NCI-H524 treated with DMSO at 0.1 percent for 48 hours (cell line): Measurements from ENCODE around the gene LTB4R2.

ENCODE experiments used
- DNase-seq: peaks from one replicate; lab custom pipeline; 2025; lab: John Stamatoyannopoulos, UW

LTB4R2 gene

DNA sequence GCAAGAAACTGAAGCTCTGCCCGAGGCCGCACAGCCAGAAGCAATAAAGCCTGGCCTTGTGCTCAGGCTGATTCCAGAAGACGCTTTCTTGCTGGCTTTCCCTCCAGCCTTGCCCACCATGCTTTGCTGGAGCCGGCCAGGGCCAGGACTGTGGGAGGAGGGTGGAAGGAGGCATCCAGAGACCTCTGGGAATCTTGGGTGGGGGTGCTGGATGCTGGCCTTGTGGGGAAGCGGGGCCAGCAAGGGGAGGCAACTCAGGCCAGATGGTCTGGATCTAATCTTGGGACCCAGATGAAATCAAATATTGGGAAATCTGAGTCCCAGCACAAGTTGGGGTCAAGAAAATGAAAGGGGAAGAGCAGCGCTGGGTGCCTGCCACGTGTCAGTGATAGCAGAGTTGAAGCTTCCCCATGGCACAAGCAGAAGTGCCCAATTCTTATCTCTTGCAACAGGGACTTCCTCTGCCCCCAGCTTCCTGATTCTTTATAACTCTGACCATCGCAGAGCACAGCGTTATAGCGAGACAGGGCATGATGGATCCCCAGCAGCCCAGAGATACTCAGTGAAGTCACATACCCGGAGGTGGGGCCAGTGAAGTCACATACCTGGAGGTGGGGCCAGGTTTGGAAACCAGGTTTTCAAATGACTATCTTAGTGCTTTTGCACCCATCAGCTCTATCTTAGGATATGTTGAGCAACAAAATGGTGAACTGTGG, 32.2 kb upstream of the LTB4R2 start:
- DNase-seq: no peak

DNA sequence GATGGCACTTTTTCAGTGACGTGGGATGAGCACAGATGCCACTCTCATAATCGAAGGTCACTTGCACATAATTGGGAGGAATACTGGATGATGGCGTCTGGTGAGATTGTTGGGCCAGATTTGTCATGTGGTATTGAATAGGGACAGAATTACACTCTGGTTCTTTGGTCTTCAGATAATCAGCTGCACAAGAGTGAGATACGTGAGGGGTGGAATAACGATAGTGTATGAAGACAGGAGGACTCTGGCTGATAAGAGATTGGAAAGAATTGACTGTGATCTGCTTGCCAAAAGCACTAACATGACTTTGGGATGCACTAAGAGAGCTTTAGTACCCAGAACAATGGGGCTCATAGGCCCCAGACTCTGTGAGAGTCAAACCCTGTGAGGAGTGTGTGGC, 31.5 kb upstream of the LTB4R2 start:
- no peak for DNase-seq

DNA sequence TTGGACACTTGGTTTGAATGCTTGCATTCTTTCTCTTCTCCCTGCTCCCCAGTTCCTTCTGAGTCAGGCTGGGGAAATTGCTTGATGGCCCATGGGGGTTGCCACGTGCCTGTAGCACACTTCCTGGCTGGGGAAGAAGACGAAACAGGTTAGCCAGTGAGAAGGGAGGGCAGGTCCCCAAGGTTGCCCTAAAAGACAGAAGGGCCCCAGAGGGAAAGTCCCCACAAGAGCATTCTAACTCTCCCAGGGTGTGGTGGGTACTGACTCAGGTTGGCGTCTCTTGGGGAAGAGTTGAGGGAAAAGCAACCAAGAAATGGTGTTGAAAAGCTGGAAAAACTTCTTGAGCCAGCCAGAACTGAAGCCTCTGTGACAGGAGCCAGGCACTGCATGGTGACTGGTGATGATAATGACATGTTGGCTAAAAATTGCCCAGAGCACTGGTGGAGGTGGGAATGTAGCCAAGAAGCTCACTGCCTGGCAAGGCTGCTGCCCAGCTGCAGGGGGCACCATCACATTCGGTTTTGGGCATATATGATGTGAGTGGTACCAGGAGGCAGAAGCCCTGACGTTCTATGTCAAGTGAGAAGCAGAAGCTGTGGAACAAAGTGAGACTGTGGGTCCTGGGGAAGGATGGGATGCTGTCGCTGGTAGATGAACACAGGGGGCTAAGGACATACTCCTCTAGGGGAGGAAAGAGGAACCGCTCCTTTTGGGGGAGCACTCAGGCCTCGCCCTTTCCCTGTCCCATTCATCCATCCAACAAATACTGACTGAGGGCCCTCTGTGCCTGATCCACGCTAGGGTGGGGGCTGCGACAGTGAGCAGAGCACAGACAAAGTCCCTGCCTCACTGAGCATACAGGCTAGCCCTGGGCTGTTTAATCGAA, 30.4 kb upstream of the LTB4R2 start:
- DNase-seq: no peak

DNA sequence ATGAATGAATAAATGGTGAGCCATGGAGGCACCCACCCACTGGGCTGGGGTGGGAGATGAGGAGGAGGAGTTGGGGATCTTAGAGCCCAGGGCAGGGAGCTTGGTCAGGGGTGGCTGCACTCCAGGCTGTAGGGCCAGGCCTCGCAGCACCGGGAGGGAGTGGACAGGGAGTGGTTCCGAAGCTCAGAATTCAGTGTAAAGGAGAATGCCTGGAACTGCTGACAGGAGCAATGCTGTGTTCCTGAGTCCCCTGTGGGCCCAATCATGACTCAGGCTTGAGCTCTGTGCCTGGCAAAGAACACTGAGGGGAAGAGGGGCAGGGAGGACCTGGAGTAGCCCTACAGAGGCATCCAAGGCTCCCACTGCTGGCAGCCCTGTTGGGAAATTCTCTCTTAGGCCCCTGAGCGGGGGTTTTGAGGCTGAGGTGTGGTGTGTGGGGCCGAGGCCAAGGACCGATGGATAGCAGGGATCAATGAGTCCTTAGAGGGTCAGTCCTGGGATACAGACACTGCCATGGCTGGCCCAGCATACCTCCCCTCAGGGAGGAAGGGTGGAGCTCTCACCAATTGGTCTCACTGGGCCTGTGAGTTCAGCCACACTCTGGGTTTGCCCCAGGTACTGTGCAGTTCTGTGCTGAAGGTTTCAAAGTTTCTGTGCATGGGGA, 29.0 kb upstream of the LTB4R2 start:
- DNase-seq: no peak

DNA sequence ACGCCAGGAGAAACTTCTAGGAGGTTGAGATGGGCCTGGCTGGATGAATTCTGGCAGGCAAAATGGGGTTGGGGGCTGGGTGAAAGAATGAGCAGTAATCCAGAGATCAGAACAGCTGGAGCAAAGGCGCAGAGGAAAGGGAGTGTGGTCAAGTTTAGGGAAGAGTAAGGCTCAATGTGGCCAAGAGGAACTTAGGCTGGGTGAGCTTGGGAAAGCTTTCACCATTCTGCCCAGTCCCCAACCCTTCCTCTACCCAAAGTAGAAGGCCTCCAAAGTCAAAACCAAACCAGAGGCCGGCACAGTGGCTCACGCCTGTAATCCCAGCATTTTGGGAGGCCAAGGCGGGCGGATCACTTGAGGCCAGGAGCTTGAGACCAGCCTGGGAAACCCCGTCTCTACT, 28.3 kb upstream of the LTB4R2 start:
- no peak for DNase-seq

DNA sequence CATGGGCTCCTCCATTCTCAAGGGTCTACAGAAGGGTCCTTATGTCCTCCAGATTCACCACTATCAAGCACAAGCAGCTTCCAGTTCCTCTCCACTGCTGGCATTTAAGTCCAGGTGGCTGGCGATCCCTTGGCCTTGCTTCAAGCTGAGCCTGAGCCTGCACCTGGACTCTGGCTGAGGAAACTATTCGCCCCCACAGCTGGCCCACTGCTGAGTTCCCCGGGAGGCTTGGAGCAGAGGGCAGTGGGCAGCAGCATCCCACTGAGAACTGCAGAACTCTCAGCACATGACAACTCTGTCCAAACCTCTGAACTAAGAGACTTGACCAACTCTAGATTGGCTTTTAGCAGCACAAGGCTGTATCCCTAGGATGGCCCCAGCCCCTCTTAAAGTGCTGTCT, 27.2 kb upstream of the LTB4R2 start:
- DNase-seq: no peak

DNA sequence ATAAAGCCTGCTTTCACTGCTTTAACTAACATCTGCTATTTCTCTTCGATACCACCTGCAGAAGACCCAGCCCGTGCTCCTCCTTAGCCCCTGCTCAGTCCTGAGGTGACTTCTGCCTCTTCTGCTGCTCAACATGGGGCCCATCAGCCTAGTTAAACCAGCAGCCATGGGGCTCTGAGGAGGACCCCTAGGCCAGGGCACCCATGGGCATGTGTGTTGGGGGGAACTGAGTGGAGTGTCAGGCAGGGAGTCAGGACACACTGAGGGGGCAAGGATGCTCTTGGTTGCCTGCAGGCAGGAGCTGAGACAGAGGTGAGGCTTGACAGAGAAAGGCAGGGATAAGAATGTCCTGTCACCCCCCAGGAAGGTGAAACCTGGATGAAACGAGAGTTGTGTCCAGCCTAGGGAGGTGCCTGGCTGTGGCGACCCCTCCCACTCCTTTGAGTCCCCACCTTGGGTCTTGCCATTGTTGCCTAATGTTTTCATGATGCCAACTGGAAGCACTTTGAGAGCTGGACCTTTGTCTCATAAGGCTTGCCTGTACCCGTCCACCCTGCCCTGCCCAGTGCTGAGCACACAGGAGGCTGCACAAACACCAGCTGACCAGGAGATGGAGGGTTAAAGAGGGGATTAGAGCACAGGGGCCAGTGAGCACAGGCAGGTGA, 26.0 kb upstream of the LTB4R2 start:
- DNase-seq: no peak

DNA sequence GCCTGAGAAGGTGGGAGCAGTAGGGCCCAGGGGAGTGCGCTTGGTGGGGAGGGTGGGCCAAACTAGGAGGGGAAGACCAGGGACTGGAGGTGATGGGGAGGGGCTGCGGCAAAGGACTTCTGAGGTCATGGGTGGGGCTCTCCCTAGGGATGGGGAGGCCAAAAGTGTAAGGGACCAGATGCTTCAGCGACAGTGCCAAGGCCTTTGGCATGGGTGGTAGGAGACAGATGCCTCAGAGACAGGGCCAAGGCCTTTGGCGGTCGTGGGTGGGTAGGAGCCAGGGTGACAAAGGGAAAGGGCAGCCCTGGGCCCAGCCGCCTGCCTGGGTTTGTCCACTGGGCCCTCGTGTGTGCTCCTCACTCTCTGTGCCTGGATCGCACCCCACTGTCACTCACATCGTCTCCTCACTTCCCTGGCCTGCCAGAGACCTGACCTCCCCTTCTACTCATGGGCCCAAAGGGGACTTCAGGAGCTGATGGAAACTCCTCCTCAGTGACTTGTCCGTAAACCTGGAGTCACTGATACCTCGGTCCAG, 25.4 kb upstream of the LTB4R2 start:
- DNase-seq: no peak

DNA sequence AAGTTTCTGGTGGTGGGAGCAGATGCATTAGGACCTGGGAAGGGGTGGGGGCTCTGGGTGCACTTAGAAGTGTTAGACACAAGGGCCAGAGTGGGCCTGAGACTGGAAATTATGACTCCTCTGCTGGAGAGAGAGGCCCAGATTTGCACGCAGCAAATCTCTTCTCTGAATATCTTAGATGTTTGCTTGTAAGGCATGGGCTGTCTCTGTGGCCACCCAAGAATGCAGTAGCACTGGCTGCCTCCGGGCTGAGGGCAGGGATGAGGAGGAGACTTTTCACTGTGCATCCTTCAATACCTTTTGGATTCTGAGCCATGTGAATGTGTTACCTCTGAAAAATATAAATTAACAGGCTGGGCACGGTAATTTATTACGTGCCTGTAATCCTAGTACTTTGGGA, 24.6 kb upstream of the LTB4R2 start:
- DNase-seq: no peak

DNA sequence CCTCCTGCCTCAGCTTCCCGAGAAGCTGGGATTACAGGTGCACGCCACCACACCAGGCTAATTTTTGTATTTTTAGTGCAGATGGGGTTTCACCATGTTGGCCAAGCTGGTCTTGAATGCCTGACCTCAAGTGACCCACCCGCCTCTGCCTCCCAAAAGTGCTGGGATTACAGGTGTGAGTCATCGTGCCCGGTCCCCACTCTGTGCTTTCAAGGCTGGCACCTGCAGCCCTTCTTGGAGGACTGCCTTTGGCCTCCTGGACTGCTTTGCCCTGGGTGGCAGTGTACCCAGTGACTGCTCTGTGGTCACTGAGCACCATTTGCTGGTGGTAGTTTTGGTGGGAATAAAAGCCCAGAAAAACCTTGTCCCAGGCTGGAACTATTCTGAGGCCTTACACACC, 22.9 kb upstream of the LTB4R2 start:
- DNase-seq: no peak

DNA sequence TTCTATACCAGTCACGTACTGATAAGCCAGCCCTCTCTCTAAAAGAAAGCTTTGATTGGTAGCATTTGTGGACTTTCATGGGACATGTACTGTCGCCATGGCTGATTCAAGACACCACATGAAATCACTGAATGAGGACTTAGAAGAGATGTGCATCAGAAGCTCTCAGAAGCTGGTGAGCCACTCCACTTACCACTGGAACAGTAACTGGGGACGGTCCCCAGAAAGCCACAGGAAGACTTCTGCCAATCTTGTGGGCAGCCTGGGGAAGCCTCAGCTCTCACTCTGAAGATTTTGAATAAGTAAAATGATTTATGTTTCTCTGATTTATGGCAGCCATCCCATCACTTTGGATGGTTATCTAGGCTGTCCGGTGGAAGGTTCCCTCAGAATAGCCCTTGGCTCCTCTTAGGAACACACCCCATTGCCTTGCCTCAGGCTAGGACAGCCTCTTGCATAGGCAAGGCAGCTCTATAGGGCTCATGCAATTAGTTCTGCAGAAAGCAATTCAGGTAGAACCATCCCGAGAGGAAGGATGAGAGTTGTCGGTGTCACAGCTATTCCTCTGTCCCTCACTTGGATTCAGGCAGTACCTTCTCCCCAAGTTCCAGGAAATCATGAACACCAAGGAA, 20.2 kb upstream of the LTB4R2 start:
- no peak for DNase-seq

DNA sequence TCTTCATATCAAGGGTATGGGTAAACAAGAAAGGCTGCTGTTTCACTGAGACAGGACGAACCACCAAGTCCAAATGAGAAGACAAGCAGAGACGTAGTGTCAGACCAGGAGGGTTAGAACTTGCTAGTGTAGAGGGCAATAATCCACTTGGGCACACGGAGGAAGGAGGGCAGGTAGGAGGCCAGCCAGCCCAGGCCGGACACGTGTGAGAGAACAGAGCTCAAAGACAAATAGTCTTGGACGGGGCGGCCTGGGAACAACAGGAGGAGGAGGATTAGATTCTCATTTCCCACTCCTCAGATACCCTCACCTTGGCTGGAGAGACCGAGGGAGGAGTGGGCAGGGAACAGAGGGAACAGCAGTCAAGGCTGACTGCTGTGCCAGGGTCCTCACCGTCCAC, 19.2 kb upstream of the LTB4R2 start:
- DNase-seq: no peak

DNA sequence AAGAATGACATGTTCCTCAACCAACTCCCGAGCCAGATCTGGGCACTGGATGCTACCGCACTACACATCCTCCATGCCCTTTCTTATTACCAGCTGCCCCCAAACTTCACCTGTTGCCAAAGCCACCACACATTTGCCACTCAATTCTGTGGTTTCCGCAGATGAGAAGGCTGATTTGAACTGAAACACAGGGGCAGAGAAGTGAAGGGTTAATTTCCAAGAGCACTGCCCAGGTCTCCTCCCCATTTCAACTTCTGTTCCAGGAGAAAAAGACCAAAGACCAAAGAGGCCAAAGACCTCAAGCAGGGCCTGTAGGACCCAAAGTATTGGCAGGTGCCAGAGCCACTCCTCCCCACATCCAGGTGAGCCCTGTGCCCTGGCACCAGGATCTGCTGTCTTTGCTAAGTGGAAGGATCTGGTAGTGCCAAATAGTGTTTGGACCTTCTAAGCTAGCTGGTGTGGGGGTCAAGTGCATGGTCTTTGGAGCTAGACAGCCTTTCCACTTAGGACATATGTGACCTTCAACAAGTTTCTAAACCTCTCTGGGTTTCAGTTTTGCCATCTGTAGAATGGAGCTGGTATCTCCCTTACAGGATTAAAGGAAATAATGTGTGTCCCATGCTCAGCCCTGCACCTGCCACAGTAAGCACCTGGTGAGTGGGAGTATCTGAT, 18.4 kb upstream of the LTB4R2 start:
- no peak for DNase-seq

DNA sequence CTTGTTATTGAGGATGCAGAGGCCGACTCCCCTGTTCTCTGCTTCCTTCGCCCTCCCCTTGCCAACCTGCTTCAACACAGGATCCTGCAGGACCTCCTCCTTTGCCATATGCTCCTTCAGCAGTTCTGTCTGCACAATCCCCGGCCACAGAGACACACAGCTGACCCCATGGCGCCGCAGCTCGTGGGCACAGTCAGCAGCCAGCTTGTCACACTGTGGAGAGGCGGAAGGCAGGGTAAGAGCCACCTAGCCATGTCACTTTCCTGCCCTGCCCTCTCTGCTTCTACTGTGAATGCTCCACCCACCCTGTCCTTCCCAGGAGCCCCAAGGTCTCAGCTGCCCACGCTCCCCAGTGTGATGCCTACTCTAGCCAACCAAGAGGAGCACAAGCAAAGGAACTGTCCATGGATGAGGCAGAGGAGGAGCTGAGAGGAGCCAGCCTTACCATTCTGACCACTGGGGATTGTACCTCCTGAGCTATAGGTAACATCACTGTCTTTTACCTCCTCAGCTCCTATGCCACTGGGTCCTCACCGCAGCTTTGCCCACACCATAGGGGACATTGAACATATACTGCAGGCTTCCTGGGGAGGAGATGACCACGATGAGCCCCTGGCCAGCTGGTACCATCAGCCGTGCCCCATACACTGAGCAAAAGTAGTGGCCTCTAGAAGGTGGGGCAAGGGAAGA, 17.7 kb upstream of the LTB4R2 start:
- no peak for DNase-seq

DNA sequence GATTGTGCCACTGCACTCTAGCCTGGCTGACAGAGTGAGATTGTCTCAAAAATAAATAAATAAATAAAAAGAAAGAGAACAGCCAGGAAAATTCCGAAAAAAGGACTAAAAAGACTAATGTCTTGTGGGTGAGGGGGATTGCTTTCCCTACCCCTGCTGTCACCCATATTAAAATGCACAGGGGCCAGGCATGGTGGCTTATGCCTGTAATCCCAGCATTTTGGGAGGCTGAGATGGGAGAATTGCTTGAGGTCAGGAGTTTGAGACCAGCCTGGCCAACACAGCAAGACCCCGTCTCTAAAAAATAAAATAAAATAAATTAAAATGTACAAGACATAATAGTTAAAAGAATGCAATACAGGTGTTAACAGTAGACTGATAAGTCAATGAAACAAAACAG, 16.4 kb upstream of the LTB4R2 start:
- DNase-seq: no peak

DNA sequence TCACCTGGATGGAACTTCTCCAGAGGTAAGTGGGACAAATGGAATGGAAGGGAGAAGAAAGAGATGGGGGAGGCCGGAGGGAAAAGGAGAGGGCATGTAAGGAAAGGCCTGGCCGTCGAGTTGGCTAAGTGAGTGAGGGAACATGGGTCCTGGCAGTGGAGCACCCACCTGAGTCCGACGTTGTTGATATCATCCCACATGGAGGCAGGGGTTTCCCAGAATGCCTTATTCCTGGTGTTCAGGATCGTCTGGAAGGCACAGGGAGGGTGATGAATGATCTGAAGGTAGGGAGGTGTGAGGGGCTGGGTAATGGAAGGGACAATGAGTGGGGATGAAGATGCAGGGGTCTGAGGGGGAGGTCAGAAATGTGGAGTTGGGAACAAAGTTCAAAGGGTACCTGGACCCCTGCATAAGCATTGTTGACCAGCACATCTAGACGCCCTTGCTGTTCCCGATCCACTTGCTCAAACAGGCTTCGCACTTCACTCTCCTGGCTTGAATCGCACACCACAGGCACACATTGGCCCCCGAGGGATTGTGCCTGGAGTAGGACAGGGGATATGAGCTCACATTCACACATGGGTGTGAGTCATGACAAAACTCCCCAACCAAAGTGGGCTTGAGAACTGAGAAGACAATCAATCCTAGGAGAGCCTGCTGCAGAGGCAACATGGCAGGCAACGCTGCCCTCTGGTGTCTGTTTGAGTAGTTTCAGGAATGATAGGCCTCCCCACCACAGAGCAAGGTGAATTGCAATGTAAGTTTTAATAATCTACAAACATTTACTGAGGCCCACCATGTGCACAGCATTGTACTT, 13.4 kb upstream of the LTB4R2 start:
- DNase-seq: no peak

DNA sequence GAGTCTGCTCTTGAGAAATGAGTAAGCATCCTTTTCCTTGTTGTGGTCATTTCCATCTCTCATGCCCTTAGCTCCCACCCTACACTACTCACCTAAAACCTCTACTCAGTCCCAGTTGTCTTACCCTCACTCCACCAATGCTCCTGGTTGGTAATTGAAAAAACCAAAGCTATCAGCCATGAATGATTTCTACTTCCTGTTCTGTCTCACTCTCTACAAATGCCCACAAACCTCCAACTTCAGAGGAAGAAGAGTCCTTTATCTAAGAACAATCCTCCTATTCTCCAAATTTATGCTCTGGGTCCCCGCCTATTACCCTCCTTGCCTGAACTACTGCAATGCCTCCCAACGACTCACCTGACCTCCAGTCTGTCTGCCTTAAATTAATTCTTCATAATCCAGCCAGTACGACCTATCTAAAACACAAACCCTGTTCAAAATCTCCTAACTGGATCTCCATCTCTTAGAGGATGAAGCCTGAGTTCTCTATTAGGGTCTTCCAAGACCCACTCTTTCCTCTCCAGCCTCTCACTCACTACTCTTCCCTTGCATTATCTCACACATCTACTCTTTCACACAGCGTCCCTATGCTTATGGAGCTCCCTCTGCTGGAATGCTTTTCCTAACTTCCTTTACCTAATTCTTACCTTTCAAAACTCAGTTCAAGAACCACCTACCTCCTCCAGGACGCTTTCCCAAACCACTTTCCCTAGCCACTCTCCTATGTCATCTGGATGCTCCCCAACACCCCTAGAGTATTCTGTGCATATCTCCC, 12.6 kb upstream of the LTB4R2 start:
- no peak for DNase-seq

DNA sequence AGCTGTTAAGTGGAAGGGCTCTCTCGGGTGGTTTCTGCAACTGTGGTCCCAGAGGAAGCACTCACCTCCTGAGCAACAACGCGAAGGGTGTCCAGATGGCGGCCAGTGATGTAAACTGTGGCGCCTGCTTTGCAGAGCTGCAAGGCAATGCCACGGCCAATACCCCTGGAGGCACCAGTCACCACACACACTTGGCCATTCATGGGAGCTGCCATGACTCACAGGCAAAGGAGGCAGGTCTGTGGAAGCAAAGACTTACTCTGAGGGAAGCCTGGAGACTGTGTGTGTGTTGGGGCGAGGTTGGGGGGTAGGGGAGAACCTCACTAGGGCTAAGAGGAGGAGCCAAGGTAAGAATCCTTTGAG, 11.1 kb upstream of the LTB4R2 start:
- DNase-seq: no peak
